Keratinocyte (primary cell): ENCODE measurements around the gene TUT7.

ENCODE experiments used
- EZH2 ChIP-seq: IDR thresholded peaks from one replicate; pipeline ENCODE4 v1.6.1; 2012; ENCODE audit warnings: inconsistent platforms, mild to moderate bottlenecking, low read length, moderate library complexity
- TF ChIP-seq, protein P1 (sequence below), 3 experiments: IDR thresholded peaks in 1 of 3; conservative IDR thresholded peaks in 1 of 3; optimal IDR thresholded peaks in 1 of 3; 2 replicates in 2 of 3; 3 replicates in 1 of 3; pipeline versions ENCODE3 to v1.5.1; 2011; ENCODE audit warnings: low read length in 3 of 3, mild to moderate bottlenecking in 3 of 3, moderate library complexity in 2 of 3, control low read depth in 1 of 3, inconsistent platforms in 1 of 3; ENCODE audit not compliant: insufficient read depth in 2 of 3; ENCODE audit errors: extremely low read depth in 1 of 3

DNA sequence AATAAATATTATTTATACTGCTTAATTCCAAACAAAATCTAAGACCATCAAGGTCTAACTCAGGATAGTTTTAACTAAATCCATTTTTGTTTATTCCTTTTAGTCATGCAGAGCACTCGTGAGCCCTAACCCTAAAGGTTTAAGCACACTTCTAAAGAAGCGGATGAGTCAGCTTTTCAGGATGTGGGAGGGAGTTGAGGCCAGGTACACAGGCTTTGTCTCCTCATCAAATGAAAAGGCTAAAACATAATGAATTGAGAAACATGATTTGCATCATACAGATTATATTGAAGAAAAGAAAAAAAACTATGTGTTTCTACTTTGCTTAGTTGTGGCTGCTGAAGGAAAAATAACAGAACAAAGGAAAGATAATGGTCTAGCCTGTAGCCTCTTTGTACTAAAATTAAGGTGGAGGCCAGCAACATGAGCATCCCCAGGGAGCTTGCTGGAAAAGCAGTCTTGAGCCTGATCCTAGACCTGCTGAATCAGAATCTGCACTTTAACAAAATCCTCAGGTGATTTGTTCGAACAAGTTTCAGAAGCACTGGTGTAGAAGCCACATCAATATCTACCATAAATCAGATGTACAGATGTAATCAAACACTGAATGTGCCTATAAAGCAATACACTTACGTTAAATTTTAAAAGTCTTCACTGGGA, 50.8 kb downstream of the TUT7 start:
- TF ChIP-seq, protein P1, sequence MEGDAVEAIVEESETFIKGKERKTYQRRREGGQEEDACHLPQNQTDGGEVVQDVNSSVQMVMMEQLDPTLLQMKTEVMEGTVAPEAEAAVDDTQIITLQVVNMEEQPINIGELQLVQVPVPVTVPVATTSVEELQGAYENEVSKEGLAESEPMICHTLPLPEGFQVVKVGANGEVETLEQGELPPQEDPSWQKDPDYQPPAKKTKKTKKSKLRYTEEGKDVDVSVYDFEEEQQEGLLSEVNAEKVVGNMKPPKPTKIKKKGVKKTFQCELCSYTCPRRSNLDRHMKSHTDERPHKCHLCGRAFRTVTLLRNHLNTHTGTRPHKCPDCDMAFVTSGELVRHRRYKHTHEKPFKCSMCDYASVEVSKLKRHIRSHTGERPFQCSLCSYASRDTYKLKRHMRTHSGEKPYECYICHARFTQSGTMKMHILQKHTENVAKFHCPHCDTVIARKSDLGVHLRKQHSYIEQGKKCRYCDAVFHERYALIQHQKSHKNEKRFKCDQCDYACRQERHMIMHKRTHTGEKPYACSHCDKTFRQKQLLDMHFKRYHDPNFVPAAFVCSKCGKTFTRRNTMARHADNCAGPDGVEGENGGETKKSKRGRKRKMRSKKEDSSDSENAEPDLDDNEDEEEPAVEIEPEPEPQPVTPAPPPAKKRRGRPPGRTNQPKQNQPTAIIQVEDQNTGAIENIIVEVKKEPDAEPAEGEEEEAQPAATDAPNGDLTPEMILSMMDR (optimal IDR thresholded peaks at IDR 0.05 in 1 of 3, IDR thresholded peaks at IDR 0.05 in 1 of 3, conservative IDR thresholded peaks at IDR 0.05 in 1 of 3; ENCODE audit: extremely low read depth in 1 of 3, insufficient read depth in 2 of 3, low read length in 3 of 3), result no peak
- TF ChIP-seq EZH2, result no peak
